ENCODE measurements around the gene HCAR3.

- no peak for TF ChIP-seq USF1 (IDR thresholded peaks at IDR 0.05)
- TF ChIP-seq EP300 (IDR thresholded peaks at IDR 0.05; ENCODE audit: borderline replicate concordance), result no peak
- TF ChIP-seq TEAD4 (IDR thresholded peaks at IDR 0.05), result no peak
- no peak for TF ChIP-seq YY1 (IDR thresholded peaks at IDR 0.05; ENCODE audit: low read depth)
- TF ChIP-seq REST (IDR thresholded peaks at IDR 0.05; ENCODE audit: low read depth), result no peak
- no peak for TF ChIP-seq CREB1 (IDR thresholded peaks at IDR 0.05; ENCODE audit: low read depth)
- TF ChIP-seq TAF1 (IDR thresholded peaks at IDR 0.05; ENCODE audit: low read depth), result no peak
- TF ChIP-seq FOXM1 (IDR thresholded peaks at IDR 0.05; ENCODE audit: borderline replicate concordance, low read depth), result no peak
- no peak for TF ChIP-seq RAD21 (IDR thresholded peaks at IDR 0.05; ENCODE audit: low read depth)
- TF ChIP-seq, protein P1, sequence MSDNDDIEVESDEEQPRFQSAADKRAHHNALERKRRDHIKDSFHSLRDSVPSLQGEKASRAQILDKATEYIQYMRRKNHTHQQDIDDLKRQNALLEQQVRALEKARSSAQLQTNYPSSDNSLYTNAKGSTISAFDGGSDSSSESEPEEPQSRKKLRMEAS (IDR thresholded peaks at IDR 0.05), result no peak
- no peak for TF ChIP-seq CEBPB (IDR thresholded peaks at IDR 0.05)
- TF ChIP-seq ZBTB7A (IDR thresholded peaks at IDR 0.05; ENCODE audit: low read depth), result no peak
- TF ChIP-seq TCF12 (IDR thresholded peaks at IDR 0.05; ENCODE audit: low read depth), result no peak
- TF ChIP-seq NFIC (IDR thresholded peaks at IDR 0.05), result no peak
These were observed 36.7 kb upstream of the HCAR3 start for GRCh38 chr12:122753319-122753650.

Measured in Ishikawa (cell line).